HG03103 (cell line): ENCODE measurements around the gene GPC1.

ENCODE experiments used
- ATAC-seq: cut with Tn5 transposase; IDR thresholded peaks from one replicate; pipeline ENCODE4 v1.9.1; 2021; ENCODE audit warnings: low read depth; ENCODE audit not compliant: unreplicated experiment

GPC1 gene

DNA sequence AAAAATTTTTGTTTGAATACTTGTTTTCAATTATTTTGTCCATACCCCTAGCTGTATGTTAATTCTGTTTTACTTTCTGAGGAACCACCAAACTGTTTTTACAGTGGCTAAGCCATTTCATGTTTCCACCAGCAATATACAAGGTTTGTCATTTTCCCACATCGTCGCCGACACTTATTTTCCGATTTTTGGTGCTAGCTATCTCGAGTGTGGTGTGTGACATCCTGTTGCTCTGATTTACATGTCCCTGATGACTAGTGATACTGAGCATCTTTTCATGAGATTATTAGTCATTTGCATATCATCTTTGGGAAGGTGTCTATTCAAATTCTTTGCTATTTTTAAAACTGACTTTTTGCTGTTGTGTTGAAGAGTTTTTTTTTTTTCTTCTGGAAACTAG, 7.2 kb upstream of the GPC1 start:
- ATAC-seq = no peak

DNA sequence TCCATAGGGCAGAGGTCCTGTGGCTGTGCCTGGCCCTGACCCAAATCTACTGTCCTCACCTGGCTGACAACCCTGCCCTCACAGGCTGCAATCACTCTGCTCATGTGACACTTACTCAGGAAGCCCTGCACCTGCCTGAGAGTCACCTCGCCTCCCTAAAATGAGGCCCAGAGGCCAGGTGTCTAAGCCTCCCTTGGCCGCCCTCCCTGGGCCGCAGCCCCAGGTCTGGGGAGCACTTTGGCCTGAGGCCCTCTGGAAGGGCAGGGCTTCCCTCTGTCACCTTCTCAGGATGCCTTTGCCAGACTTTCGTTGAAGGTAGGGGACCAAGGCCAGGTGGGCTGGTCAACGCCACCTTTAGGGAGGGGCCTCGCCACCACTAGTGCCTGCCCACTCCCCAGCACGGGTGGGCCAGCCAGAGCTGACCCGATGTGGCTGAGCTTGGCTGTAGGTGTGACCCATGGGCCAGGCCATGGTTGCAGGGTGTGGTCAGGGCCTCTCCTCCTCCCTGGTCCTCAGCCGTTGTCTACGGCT, 6.1 kb upstream of the GPC1 start:
- no peak for ATAC-seq

DNA sequence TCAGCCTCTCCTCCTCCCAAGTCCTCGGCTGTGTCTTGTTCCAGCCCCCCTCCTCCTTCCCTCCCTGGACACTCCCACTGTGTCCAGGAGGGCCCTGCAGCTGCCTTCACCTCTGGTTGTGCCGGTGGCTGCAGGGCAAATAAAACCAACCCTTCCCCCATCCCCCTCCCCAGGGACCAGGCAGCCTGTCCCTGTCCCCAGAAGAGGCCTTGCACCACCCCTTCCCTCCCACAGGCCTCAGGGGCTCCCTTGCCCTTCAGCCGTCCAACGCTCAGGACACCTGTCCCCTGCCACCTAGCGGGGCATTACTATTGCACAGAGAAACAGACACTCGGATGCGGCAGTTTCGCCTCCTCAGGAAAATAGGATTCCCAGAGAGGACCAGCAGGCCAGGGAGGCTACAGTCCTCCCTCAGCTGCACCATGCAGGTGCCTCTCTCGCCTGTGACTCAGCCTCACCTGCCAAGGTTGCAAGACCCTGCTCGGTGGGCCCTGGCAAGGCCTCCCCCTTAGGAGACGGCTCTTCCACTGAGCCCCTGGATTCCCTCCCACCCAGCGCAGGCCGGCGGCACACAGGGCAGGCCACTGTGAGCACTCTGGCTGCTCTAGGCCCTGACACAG, 5.5 kb upstream of the GPC1 start:
- ATAC-seq = no peak

DNA sequence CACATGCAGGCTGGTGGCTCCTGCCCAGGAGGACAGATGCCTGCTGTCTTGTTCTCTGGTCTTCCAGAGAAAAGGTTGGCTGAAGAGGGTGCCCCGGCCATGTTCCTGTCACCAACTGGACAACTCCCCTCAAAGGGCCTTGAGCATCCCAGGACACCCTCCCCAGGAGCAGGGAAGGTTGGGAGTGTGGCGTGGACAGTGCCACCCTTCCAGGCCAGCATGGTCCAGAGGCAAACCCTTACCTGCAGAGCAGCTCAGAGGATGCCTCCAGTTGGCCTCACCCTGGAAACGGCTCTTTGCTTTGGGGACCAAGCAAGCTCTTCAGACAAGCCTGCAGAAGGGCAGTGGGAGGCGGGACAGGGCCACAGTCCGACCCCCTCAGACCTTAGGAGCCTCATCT, 4.9 kb upstream of the GPC1 start:
- ATAC-seq = no peak

DNA sequence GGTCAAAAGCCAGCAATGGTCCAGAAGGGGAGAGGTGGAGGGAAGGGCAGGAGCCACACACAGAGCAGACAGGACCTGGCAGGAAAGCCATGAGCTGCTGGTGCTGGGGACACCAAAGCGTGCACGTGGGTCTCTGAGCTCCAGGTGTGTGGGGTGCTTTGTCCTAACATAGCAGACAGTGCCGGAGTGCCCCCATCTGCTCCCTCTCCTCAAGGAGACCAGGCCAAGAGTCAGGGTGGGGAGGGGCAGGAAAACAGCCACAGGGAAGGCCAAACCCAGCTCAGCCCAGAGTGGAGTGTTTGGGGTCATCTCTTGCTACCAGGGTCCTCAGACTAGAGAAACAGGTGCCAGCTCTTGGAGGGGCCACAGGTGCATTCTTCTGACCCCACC, 4.2 kb upstream of the GPC1 start:
- no peak for ATAC-seq

DNA sequence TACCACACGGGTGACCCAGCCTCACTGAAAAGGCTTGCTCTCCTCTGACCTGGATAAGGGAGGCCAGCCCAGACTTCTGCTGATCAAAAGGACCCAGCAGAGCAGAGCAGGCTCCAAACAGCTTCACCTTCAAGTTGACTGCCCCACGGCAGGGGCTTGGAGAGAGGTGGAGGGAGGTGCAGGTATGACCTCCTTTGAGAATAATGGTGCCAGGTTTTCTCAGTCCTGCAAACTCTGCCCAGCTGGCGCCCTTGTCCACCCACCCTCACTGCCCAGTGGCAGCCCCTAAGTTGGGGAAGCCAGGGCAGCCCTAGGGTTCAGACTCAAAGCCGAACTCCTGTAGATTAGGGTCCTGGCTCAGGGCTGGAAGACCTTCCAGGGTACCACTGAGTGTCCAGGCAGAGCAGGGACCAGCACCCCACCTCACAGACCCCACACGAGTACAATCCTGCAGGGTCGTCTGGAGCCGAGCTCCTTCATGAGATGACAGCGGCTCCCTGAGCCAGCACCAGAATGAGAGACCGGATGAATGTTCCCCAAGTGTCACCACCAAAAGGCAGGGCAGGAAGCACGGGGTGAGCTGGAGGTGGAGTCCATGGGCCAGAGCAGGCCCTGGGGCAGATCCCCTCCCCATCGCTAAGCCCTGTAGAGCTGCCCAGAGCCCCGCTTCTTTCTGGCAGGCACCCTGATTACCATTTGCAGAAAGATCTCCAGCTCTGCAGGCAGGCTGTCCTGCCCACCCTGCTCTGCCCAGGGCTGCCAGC, 3.6 kb upstream of the GPC1 start:
- ATAC-seq = no peak

DNA sequence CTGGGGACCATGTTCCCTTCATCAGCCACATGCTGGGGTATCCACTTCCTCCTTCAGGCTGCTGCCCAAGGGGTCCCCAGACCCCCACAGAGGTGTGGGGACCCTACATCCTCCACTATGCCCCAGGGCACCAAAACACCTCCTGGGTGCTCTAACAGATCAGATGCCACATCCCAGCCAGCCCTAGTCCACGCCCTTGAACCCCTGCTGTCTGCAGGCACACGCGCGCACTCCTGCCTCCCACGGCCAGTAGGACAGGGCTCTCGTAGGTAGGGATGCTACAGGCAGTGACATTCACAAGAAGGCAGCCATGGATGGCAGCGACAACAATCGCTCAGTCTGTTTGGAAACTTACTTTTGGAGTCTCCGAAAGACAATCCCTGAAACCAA, 3.0 kb upstream of the GPC1 start:
- no peak for ATAC-seq

DNA sequence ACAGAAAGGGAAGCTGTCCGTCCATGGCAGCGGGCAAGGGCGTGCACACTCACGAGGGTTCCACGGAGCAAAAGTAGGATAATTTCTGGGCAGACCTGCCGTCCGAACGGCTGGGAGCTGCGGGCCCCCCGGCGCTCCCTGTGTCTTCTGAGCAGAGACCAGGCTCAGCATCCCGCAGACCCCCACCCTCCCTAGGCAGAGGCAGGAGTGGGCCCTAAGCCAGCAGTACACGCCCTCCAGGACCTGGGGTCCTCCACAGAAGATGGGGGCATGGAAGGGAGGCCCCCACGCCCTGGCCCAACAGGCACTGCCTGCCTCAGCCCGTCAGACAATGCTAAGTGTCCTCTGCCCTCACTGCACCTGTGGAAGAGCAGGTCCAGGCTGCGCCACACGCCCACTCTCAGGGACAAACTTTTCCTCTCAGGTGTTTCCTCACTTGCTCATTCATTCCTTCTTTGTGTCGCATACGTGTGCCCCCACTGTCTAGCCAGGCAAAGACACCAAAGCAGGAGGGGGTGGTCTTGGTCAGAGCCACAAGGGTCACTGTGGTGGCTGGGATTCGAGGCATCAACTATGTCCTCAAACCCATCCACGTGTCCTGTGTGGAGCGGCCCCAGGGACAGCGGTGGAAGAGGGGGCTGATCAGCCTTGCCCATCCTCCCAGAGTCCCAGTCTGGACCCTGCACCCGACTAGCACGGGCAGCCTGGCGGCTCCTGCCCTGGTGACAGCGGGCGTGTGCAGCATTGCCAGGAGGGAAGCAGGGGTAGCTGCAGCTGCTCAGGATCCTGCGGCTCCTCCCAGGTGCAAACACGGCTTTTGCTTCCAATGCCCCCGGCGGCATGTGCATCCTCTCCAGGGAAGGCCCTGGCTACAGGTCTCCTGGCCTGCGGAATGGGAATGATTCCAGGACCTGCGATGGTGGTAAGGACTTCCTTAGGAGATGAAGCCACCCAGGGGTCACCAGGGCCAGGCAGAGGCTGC, 2.4 kb upstream of the GPC1 start:
- ATAC-seq = no peak

DNA sequence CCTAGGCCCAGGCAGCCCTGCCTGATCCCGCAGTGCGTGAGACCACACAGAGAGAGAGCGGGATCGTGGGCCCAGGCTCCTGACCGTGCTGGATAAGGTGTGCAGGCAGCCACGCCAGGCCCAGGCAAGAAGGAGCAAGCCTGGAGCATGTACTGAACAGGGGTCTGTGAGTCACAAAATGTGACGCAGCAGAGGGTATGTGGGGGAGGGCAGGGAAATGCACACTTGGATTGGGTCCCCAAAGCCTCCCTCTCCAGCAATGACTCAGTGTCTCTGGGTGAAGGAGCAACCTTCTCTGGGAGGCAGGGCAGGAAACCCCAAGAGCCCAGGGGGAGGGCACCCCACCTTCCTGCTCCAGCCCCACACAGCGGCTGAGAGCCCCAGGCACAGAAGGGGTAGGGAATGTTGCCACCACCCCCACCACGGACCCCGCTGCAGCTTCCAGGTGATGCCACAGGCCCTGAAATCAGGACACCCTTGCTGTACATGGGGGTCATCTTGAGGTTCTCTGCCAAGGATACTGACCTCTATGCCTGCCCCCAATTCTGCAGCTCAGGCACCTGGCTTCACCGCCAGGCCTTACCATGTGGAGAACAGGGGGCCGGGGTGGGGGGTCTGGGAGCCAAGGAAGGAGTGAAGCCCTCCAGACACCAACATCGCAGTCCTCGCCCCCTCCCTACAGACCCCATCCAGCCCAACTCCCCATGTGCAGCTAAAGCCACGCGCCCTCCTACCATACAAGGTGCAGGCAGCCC, 1.3 kb upstream of the GPC1 start:
- no peak for ATAC-seq

DNA sequence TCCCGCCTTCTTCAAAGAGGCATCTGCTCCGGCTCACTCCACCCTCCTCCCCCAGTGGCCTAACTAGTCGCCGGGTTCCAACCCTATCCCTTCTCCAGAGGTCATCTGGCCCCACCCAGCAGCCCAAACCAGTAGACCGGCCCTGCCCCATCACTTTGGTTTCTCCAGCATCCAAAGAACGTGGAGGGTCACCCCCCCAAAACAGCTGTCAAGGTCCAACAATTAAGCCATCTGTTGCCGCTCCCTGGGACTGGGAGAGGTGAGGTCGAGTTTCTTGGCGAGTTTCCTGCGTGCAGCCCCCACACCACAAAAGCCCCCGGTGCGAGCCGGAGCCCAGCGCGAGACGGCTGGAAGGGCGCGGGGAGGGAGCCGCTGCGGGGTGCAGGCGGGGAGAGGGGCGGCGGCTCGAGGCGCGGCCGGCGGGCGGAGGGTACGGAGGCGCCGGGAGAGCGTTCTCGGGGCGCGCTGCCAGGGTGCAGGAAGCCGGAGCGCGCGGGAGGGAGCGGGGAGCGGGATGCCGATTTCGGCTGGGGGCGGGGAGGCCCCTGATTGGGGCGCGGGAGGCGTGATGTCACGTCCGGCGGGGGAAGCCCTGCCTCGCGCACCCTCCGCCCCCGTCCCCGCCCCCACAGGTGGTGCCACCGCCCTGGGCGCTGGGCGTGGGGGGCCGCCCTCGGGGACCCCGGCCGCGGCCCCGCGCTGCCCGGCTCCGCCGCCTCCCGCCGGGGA, 571 bp upstream of the GPC1 start:
- no peak for ATAC-seq

DNA sequence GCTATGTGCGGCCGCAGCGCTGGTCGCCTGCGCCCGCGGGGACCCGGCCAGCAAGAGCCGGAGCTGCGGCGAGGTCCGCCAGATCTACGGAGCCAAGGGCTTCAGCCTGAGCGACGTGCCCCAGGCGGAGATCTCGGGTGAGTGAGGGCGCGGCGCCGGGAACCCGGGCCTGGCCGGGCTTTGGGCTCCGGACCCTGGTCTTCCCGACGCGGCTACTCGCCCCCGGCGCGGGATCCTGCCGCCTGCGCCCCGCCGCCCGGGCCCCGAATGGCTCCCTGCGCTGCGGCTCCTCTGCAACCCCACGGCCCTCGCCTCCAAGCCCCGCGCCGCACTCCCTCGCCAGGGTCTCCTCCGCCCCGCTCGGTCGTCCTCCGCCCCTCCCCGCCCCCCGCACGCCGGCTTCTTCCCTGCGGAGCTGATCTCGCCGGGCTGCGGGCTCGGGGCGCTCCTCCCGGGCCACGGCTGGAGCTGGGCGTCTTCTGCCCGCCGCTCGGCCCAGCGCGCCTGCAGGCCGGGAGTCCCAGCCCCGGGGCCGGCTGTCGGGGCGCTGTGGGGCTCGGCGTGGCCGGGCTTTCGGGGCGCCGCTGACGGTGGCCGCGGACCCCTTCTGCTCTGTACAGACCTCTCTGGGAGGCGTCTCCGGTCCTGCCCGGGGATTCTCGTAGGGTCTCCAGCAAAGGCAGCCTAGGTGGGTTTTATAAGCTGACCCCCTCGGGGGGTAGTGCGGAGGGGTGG, 652 bp downstream of the GPC1 start:
- no peak for ATAC-seq

DNA sequence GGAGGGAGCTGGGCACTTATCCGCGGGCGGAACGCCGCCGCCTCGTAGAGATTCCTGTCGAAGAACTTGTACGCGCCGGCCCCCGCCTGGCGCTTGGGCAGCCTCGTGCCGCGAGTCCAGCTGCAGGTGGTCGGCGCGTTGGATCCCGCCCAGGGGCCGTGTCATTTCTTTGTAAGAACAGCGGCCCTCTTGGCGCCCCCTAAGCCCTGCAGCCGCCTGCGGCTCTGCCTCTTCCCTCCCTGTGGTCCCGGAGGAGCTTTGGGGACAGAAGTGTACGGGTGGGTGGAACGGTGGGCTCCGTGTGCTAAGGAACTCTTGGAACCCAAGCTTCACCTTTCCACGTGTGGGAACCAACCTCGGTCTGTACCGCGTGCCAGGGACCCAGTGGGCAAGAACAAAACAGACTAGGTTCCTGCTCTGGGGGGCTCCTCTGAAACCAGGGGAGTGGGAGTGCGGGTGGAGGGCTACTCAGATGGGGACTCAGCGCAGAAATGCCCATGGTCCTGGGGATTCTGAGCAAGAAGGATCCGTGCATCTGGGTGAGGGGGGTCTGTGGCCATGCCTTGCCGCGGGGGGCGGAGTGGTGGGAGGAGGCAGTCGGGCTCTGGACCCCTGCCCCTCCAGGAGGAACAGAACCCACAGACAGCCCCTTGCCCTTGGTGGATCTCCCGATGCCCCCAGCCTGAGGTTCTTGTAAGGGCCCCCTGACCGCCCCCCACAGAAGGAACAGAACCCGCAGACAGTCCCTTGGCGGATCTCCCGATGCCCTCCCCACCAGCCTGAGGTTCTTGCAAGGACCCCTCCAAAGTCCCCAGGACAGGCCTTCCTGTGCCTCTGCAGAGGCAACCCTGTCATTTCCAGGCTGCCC, 1.5 kb downstream of the GPC1 start:
- ATAC-seq = no peak

DNA sequence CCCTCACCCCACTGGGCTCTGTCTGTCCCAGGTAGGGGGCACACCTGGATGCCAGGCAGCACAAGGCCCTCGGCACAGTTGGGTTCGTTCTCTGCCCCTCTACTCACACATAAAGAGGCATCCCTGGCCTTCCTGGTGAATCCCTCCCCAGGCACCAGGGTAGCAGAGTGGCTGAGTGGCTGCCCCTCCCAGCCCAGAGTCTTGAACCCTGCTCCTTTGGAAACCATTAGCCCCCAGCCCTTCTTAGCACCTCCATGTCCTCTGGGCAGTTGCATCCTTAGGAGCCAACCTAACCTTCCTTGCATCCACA, 2.0 kb downstream of the GPC1 start:
- no peak for ATAC-seq

DNA sequence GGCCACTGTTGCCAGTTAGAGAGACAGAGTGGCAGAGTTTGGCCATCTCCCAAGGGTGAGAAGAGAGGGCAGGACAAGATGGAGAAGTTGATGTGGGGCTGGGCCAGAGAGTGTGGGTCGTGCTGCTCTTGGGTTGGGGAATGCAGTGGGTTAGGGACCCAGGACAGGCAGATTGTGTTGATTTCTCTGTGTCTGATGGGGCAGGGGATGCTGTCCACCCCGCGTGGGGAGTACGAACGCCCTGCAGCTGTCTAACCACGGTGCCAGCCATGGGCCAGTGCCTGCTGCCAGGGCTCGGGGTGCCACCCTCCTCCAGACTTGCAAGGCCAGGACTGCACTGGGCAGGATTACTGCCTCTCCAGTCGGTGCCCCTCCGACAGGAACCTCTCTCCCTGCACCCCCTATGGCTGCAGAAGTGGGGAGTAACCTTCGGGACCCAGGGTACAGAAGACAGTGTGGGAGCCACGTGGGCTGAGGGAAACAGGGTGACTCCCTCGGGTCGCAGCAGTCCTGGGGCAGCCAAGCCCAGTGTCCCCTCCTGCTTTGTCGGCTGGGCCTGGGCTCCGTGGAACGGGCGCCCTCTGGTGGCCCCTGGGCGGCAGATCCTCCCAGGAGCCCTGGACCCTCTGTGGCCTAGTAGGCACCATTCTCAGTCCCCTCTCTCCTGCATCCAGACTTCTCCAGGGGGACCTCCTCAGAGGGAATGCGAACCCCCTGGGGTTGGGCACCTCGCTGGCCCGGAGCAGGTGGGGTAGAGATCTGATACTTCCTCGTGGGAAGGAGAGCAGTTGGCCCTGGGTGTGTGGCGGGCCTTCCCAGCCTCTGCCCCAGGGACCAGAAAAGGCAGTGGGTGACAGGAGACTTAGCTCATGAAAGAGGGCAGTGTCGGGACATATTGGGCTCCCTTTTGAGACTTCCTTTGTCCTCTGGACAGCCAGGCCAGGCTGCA, 2.7 kb downstream of the GPC1 start:
- ATAC-seq = no peak

DNA sequence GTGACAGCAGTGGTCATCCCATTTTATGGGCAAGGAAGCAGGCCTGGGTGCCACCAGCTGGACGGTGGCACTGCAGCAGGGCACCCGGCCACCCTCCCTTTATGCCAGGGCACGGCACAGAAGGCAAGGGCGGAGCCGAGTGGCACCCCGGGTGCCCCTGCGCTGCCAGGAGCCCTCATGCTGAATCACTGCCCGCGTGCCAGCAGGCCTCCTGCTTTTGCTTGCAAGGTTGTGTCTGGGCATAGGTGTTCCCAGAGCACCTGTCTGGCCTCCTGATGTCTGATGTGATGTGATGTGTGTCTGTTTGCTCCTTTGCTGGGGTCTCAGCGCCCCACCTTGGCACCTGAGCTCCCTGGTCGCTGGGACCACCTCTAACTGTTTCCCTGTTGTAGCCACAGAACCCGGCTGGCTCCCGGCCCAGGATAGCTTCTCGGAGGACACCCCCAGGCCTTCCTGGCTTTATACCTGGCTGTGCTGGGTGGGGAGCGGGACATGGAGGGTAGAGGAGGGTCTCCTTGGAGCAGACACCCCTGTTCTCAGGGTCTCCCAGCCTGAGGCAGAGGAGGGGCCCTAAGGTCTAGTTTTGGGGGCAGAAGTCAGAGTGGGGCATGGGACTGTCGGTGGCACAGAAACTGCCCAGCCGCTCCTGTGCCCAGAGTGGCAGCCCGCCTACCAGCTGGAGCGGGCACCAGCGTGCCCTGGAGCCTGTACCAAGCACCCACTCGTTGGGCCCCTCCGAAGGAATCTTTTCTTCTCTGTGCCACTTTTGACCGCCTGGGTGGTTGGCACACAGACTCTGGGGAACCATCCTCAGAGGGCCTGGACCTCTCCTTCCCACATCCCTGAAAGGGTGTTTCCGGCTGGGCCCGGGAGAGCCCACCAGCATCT, 3.6 kb downstream of the GPC1 start:
- no peak for ATAC-seq

DNA sequence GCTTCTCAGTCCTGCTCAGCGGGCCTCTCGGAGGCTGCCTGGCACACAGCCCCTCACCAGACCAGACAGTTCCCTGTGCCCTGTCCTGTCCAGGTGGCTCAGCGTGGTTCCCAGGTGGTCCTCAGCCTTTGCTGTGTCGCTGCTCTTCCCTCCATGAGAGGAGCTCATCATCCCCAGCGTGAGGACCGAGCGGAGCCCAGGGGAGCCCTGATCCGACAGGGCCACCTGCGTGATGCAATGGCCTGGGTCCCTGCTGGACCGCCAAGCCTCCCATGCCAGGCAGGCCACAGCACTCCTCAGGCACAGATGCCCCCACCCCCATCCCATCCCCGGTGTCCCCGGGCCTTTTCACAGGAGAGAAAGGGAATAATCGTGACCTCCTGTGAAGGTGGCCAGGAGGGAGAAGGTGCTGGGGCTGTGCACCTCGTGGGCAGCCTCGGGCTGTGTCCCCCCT, 4.3 kb downstream of the GPC1 start:
- no peak for ATAC-seq
